Stimulated activated CD8-positive, alpha-beta memory T cell treated with anti-CD3 and anti-CD28 coated beads, Interleukin-7, amount 100 ng/mL, for 48 hours (primary cell): ENCODE results near the gene ST7.

Experiments used
- DNase-seq, 2 donors: peaks; one replicate each; pipeline ENCODE4 v3.0.0-alpha.2; 2020; ENCODE audit warnings: low read depth in 1 of 2; ENCODE audit errors: extremely low read depth in 1 of 2

Gene ST7

DNA sequence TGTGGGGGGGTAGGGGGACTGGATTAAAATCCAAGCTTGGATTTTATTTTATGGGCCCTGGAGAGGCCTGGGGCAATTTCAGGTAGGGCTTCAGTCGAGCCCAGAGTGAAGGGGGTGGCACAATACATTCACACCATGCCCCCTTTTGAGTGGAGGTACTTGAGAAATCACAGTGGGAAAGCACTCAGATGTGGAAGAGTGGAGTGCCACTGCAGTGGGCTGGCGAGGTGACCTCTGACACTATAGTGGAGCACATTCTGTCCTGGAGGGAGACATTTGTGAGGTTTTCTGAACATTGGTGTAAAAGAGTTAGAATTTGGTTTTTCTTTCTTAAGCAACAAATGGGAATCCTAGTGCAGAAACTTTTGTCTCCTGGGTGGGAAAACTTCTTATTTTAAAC is 226.4 kb downstream of the ST7 start:
- no peak for DNase-seq

DNA sequence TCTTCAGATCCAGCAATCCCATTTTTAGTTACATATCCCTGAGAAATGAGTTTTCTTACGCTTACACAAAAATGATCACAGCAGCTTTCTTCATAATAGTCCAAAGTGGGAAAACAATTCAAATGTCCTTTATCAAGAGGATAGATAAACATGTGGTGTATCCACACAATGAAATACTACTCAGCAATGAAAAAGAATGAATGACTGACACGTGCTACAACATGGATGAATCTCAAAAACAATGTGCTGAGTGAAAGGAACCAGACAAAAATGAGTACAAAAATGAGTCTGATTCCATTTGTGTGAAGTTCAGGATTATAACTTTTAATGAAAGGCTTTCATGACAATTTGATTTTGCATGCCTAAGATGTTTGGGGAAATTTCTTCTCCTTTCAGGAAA is 230.4 kb downstream of the ST7 start:
- DNase-seq: no peak

DNA sequence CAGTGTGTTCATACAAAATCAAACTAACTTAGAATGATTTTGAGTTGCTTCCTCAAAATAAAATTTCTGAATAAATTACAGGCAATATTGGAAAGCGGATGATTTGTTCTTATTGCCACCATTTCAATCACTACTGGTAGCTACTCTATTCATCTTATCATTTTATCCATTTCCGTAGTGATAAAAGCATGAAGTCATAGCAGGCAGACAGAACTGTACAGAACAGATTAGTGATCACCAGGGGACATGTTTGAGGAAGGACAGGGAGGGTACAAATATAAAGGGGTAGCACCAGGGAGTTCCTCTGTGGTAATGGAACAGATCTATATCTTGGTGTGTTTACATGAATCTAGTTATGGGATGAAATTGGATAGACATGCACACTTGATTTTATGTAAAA is 231.1 kb downstream of the ST7 start:
- no peak for DNase-seq

DNA sequence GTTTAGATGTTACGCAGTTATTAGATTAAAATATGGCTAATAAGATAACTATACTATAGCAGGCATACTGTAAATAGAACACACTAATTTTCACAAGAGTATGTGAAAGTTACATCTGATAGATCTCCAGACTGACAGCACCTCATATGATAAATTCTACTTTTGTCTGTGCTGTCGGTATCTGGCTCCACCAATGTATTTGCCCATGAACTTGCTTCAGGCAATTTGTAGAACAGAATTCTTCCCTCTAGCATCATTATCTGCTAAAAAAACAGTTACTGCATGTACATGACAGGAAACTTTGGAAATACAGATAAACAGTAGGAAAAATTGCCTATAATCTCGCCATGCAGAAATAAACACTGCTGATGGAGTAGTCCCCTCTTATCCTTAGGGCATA is 231.8 kb downstream of the ST7 start:
- no peak for DNase-seq

DNA sequence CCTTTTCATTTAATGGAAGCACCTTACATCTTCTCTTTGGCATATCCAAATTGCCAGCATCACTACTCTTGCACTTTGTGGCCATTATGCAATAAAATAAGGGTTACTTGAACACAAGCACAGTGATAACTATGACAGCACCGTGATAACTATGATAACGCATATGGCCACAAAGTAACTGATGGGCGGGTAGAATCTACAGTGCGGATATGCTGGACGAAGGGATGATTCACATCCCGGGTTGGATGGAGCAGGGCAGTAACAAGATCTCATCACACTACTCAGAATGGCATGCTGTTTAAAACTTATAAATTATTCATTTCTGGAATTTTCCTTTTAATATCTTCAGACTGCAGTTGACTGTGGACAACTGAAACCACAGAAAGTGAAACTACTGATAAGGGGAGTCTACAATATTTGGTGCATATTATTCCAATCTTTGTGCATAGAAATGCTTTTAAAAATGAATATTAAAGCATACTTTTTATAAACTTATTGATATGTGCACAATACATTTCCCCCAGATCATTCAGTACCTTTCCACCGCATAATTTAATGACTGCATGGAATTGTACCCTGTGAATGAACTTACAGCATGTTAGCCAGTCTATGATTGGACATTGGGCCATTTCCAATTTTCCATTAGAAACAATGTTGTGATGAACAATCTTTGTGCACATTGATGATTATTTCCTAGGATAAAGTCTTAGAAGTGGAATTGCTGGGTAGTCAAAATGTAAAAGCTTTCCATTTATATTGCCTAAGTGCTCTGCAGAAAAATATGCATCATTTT is 233.1 kb downstream of the ST7 start:
- no peak for DNase-seq

DNA sequence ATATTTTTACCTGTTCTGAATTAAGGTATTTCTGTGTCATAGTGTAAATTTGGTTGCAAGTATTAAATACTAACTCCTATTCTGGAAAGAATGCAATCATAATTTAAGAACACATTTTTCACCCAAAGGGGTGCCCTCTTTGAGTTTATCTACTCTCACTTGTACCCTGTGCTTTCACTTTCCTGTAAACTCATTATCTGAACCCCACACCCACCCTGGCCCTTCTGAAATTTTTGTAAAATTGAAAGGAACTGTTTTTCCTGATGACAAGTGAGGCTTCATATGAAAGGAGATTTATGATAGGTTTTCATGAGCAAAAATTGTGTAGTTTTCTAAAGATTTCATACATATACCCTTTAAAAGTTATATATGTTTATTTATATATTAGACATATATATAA is 235.1 kb downstream of the ST7 start:
- DNase-seq: no peak

DNA sequence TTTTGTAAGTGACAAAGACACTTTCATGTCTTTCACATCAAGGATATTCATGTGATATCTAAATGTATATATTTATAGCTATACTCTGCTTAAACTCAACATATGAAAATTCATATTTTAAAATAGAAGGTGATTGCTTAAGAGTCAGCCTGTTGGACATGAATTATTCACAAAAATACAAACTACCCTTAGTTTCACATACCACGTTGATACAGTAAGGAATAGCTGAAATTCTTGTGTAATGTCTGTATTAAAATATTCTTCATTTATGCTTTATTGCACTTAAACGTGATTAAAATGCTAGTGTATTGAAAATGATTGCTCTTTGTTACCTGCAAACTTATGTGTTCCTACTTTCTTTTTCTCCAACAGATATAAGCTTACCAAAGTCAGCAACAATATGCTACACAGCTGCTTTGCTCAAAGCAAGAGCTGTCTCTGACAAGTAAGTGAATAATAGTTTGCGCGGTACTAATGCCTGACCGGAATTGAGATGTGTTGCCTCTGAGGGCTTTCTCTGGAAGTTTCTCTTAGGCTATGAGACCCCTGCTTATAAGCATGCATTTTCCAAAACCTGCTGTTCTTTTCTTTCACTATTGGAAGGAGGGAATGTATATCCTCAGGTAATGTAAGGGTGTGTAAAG is 235.8 kb downstream of the ST7 start:
- DNase-seq: no peak

DNA sequence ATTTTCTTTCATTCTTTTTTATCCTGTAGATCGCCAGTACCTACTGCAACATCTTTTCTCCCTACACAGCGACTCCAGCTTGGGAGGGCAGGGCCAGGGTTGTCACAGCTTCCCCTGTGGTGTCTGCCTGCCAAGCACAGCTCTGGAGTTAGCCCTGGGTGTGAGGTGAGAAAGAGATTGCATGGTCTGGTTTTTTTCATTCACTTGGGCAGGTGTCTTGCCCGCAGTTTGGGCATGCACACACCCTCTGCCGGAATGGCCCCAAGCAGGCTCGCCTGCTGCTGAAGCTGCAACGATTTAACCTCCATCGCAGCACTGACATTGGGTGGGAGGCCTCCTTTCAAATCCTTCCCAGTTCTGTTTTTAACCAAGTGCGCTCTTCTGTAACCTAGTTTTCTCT is 236.8 kb downstream of the ST7 start:
- DNase-seq: no peak

DNA sequence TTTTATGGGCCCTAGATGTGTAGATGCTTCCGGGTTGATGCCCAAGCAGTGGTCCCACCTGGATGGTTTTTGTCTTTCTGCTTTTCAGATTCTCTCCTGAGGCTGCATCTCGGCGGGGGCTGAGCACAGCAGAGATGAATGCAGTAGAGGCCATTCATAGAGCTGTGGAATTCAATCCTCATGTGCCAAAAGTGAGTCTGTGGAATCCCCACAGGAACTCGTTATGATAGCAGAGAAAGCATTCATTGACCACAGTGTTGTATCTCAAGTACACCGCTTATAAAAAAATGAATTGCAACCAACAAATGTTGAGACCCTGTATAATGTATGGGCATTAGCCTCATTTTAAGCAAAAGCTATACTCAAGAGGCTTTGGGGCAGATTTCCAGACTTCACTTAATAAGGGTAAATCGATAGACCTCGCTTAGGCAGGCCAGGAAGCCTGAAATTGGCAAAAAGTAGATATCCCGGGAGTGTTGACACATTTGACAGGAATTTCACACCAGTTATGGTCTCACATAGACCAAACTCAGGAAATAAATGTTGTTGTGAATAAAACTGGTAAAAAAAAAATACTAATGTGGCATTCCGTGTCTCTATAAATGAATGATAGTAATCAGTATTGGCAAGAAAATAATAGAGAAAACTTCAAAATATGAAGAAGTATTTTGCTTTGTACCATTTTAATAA is 237.6 kb downstream of the ST7 start:
- DNase-seq: no peak

DNA sequence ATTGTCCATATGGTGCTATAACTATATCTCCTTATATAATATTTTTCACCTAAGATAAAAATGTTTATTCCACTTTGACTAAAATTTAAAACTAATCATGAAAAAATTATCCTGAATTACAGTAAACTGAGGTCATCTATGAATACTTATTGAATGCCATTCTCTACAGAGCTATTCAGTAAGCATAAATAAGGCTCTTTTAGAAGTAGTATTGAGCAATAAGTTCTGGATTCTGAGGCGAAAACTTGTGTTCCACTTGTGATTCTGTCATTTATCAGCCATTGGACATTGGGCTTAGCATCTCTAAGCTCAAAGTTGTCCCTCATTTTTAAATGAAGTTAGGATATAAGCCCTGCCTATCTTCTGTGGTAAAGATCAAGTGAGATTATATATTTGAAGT is 238.8 kb downstream of the ST7 start:
- no peak for DNase-seq

DNA sequence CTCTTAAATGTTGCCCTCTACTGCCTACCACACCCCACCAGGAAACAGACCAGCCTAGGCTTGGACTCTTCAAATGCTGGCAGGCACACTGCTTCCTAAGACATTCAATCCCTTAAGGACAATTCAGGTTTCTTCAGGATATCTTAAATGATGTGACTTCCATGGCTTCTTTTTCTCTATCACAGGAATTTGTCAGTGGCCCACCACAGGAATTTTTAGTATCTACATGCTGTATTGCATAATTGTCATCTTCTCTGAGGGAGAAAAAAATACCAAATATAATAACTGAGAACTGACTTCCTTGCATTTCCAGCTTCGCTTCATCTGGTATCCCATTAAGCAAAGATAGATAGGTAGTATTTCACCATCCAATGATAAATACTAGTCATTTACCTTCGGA is 240.3 kb downstream of the ST7 start:
- no peak for DNase-seq

DNA sequence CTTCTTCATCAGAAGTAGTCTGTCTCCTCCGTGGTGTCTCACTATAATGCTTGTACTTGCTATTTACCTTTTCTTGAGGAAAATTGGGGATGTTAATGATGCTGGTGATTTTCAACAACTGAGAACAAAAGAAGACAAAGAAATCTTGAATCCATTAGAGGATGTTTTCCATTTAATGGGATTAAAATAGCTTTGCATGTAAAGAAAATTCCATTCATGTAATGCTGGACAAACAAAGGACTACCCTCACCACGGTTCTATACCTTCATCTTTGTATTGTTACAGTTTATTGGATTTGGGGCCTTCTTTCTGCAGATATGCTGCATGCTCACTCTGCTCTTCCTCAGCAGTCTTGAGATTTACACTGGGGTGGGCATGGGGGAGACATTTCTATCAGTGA is 241.1 kb downstream of the ST7 start:
- DNase-seq: no peak

DNA sequence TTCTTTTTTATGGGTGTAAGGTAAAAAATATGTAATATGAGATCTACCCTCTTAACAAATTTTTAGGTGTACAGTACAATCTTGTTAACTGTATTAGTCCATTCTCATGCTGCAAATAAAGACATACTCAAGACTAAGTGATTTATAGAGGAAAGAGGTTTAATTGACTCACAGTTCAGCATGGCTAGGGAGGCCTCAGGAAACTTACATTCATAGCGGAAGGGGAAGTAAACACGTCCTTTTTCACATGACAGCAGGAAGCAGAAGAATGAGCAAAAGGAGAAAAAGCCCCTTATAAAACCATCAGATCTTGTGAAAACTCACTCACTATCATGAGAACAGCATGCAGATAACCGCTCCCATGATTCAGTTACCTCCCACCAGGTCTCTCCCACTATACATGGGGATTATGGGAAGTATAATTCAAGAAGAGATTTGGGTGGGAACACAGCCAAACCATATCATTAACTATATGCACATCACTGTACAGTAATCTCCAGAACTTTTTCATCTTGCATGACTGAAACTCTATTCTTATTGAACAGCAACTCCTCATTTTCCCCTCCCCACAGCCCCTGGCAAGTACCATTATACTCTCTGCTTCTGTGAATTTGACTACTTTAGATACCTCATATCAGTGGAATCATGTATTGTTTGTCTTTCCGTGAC is 242.2 kb downstream of the ST7 start:
- no peak for DNase-seq

DNA sequence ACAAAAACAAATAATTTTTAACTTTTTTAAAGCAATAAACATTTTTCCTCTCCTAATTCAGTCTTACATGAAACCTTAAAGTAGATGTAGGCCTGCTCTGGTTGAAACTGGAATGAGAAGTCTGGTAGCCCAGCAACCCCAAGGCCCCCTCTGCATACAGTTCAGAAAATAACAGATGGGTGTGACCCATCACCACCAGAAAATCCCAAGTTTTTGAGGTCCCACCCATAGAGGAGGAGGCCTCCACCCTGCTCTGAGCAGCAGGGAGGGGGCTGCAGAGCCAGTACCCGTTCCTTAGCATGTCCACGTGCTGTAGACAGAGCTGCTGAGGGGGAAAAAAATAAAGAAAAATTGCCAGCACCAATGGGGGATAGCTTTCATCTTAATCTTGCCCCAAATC is 246.8 kb downstream of the ST7 start:
- DNase-seq: no peak

DNA sequence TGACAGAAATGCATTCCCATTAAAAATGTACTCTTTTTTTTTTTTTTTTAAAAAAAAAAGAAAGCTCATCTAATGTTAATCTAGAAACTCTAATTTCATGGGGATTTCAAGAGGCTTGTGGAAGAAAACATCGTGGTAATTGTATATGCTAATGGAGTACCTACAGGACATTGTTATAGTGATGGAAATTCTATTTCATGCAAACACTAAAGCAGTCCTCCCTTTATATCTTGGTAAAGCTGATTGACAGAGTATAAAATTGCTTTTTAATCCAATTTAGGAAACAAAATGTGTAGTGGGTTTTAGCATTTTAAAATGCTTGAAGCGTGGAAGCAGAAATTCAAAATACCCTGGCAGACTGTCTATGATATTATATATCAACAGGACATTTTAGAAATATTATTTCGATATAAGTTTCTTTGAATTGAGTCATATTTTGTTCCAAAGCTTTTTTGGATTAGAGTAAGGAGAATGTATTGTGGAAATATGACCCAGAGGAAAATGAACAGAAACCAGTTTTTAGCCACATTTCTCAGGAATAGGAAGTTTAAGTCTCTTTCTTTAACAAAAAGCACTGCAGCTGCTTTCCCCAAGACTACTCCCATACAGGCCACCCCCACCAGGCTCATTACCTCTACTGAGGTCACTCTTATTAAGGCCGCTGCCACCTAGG is 247.6 kb downstream of the ST7 start:
- DNase-seq: no peak

DNA sequence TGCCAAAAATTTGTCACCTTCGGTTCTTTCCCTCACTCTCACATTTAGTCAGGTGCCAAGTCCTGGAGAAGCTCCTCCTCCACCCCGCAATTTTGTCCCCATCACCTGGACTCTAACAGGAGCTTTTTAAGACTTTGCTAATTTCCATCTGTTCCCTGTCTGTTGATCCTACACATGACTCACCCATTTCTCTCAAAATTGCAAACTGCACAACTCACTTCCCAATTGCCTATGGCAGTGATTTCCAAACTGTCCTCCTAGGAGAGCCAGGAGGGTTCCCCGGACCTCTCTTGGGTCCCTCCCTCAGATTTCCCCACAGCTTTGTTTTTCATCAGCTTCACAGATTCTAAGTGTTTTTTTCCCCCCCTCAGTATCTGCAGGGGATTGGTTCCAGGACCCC is 249.2 kb downstream of the ST7 start:
- DNase-seq: no peak

DNA sequence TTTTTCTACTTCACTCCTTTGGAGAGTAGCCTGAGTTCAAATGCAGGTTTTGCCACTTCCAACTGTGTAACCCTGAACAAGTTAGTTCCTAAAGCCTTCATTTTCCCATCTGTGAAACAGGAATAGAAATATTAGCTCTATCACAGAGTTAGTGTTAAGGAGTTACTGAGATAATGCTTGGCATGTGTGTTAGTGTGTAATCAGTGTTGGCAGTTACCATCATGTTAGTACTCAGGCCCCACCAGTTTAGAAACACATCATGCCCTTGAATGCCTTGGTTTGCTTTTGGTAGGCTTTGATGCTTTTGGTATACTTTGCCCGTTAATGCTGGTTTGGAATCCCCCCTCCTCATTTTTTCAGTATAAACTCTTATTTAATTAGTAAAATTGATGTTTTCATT is 249.9 kb downstream of the ST7 start:
- no peak for DNase-seq

DNA sequence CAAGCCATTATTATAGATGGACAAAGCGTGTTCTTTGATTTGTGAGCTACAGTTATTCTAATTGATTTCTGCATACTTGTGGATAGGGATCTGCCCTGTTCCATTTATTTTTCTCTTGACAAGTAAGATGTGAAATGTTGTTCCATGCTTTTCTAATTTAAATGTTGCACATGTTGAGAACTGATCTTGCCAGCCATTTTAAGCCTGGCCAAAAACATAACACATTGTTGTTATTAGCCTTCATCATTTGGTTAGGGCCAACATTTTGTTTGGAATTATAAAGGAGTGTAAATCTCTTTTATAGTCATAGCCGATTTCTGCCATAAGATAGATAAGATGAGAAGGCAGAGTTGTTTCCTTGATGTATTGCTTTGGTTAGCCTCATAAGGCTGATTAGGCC is 252.6 kb downstream of the ST7 start:
- no peak for DNase-seq

DNA sequence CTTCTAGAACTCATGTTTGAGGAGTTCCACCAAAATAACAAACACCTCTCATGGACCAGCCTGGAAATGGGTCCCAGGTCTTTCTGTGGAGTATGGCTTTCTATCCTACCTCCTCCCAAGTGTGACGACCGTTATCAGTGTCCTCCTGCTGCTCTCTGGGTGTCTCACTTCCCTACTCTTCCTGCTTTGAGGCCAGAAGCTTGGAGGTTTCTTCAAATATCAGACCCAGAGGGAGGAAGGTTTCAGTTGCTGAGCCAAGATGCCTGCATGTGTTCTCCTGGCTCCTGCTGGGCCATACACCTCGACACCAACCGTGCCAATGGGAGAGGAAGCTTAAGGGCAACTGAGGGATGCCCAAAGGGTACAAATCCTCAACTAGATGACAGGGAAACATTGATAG is 255.0 kb downstream of the ST7 start:
- DNase-seq: no peak

DNA sequence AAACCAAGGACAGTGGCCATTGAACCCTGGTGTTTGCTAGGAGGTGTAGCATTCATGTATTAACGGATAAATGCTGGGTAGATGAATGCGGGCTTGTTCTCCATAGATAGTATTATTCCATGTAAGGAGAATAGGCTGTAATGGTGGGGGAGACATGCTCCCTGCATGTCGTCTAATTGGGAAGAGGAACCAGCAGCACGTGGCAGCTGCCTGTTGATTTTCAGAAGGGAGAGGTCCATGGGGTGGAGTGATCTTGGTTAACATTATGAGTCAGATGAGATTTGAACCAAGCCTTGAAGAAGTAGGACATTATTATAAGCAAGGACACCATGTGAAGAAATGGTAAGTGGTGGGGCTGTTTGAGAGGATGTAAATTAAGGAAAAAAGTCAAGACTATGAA is 257.1 kb downstream of the ST7 start:
- DNase-seq: no peak

DNA sequence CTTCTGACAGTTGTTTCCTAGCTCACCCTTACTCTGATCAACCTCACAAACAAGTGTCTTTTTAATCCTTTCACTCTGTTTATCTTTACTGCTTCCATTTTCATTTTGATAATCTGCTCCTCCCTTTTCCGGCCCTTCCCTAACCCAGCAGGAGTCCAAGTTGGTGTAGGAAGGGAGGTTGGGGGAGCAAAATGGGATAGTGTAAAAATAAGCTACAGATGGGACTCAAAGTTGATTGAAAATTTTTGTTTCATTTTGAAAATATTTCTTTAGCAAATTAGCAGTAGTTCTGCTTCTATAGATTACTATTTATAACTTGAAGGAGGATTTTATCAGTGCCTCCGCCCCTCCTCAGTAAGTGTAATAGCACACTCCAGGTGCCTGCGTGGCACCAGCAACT is 257.6 kb downstream of the ST7 start:
- DNase-seq: no peak
